Stimulated activated naive CD4-positive, alpha-beta T cell (primary cell): ENCODE data around the gene SAMD14.

ENCODE experiments used
- DNase-seq, 6 experiments: peaks; one replicate each; lab custom pipeline; 2025; lab: John Stamatoyannopoulos, UW

SAMD14 gene

DNA sequence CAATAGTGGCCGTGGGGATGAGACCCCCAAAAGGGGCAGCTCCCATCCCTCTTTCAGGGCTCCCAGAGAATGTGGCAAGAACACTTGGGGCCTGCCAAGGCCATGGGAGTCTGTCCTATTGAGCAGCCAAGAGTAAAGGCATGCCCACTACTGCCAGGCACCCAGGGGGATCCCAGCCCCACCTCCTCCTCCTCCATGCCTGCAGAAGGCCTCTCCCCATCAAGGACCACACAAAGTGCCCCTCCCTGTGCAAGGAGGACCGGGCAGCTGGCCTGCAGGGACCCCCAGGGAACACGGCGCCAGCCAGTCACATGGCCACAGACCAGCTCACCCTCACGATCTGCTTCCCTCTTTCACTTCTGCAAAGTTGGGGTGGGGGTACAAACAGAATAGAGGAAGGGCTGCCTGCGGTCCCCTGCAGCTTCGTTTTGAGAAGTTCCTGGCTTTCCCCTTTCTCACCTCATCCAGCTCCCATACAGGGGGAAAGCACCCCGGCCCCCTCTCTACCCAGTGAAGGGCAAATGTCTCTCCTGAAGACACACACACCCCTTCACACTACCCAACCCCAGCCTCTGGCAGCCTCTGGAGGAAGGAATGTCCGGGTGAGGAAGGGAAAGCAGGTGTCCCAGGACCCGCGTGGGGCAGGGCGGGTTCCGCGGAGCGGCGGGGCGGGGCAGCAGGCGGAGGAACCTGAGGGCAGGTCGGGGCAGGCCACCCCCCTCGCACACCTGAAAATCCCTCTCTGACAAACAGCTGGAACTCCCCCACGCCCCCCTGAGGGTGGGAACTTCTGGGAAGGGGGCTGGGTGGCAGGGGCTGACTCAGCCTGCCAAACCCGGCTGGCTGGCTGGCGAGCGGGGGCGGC lies 18.5 kb upstream of the SAMD14 start:
- peak; percentile 17 to 74 (median 54) for DNase-seq

DNA sequence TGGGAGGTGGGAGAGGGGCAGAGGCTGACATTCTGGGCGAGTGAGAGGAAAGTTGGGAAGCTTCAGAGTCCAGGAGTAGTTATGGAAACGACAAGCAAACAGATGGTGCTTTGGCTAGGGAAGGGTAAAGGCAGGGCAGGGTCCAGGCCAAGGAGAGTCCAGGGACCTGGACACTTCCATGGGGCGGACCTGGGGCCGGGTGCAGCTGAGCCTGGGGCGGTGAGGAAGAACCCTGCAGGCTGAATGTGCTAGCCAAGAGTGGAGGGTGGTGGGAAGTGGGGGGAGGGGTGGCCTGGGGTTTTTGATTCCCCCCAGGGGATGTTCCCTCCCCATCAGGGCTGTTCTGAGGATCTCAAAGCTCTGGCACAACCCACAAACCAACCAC lies 17.9 kb upstream of the SAMD14 start:
- no peak for DNase-seq

DNA sequence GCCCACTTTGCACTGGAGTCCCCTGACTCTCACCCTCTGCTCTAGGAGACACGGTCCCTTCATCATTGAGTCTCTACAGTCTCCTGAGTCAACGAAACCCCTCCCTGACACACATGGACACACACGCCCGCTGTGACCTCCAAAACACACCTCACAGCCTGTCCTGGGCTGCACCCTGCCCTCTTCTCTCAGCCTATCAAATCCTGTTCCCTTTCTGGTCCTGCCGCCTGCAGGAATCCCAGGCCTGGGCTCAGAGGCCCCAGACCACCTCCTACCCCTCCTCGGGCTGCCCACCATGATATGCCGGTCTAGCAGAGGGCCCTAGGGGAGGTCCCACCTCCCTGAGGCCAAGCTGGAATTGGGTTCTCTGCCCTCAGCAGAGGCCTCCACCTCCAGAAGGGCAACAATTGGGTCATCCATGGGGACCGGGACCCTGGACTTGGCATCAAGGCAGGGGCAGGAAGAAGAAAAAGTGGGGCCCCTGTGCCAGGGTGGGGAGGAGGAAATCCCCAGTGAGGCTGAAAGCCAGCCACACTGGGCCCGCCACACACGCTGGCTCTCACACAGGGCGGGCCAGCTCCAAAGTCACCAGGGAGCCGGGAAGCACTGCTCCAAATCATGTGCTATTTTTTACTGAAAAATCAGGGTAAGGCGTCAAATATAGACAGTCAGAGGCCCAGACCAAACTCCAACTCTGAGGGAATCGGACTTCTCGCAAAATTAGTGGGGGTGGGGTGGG lies 17.1 kb upstream of the SAMD14 start:
- DNase-seq = no peak

DNA sequence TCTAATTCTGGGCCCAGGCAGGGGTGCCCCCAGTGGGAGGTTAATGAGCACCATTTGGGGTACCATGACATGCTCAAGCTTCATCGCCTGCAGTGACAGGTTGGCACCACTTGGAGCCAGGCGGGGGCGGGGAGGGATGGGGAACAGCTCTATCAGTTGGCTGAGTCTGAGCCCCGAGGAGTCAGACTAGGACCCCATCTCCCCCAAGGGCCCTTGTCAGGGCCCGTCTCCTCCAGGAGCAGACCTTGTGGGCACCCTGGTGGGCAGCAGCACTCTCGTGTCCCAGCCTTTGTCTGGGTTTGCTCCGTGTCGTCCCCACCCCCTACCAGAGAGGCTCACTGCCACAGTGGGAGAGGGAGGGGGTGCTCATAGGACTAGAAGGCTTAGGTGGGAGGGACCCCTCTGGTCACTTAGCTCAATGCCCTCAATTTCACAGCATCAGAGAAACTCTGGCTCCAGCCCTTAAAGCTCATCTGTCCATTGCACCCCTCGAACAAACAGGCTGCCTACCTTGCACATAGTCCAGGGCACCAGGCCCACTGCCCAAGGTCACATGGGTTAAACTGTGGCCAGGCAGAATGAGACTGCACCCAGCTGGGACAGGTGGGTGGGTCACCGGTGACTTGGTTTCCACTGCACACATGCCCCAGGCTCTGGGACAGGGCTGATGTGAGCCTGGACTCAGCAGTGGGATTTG lies 16.4 kb upstream of the SAMD14 start:
- peak in 3 of 6 experiments; percentile 7 to 32 (median 11) for DNase-seq

DNA sequence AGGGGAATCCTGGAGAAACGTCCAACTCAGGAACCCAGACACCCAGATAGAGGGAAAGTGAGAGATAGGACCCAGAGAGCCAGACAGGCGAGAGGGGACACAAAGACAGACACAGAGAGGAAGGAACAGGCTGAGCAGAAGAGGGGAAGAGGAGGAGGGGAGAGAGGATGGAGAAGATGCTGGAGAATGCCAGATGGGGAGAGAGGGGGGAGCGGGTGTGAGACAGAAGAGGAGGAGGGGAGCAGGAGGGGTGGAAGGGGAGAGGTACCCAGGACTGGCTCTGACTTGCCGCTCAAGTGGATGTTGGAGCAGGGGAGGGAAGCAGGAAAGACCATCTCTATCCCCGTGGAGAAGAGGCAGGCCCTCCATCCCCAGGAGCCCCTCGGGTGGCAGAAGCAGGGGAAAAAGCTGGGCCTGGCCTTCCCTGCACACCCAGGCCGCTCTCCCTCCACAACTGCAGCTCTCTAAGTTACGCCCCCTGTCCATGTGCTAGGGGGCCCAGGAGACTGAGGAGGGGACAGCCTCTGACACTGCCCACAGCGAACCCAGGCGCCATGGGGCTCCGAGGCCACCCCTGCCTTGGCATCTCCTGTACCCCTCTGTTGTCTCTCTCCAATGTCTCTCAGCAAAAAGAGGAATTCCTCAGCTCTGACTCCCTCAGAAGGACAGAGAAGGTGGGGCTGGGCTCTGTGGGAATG lies 15.7 kb upstream of the SAMD14 start:
- DNase-seq = no peak

DNA sequence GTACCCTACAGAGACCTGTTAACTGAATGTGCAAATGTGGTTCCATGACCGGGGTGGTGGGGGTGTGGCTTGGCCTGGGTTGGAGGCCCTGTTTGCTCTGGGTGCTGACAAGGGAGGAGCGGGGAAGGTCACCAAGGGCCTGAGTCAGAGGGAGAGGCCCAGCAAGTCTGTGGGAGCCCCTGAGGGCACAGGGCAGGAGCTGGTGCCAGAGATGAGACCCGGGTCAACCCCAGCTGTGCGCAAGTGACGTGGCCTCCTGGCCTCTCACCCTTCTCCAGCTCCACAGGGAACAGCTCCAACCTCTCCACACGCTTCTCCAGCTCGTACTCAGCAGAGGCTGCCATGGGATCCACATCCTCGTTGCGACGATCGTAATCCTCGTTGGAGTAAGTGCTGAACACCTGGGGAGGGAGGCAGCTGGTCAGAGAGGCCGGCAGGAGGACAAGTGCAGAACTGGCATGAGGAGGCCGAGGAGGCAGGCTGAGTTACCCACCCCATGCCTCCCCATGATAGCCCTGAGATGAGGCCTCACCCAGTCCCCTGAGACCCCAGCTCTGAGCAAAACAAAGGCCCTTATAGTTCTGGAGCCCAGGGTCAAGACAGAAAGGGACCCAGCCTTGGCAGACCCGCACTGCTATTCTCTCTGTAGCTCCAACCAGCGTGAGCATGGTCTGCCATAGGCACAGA lies 15.0 kb upstream of the SAMD14 start:
- DNase-seq = no peak

DNA sequence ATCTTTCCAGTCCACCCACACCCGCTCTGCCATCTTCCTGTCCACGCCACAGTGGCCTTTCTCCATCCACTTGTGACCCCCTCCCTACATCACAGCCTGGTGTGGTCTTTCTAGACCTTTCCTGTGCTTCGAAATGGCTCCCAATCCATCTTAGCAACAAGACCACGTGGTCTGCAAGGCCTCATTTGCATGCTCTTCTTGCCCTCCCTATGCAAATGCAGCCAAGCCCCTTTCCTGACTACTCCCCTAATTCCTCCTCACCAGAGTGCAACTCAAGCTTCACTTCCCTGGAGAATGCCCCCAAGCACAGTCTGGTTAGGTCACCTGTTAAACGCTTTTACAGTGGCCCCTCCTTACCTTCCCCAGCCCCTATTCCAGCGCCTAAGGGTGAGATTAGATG lies 14.4 kb upstream of the SAMD14 start:
- DNase-seq = no peak

DNA sequence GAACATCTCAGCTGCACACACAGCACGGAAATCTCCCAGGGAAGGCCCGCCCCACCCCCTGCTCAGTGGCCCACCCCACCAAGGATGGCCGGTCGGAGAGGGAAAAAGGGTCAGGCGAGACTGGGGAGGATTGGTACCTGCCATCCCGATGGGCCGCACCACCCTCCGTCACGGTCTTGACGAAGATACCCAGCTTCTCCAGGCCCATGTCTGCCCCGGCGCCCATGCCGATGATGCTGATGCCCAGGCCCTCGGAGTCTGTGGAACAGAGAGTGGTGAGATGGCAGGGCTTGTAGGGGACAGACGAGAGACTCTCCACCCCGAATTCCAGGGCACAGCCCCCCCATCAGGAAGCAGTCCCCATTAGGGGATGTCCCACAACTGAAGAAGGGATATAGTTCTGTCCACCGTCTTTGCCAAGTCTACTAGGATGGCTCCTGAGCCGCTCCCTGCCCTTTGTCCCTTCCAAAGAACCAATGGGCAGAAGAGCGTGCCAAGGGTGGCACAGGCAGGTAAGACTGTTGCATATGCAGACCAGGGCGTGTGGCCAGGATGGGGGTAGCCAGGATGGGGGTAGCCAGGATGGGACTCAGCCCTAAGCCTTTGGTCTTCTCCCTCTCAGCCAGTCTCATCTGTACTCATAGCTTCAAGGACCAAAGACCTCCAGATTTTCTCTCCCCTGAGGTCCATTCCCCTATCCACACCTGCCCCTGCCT lies 13.7 kb upstream of the SAMD14 start:
- DNase-seq = no peak

DNA sequence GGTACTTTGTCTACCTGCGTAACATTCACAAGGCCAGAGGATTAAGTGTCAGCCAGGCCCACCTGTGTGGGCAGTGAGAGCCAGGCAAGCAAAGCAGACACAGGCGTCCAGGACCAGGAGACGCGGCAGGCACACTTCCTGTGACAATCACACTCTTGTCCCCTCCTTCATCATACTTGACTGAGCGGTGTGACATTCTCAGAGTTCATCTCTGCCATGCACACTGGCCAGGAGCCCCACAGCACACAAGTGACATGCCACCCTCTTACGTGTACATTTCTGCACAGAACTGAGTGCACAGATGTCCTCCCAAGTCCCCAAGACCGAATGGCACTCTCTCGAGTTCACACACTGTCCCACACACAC lies 11.8 kb upstream of the SAMD14 start:
- peak in 1 of 6 experiments; percentile 6 for DNase-seq

DNA sequence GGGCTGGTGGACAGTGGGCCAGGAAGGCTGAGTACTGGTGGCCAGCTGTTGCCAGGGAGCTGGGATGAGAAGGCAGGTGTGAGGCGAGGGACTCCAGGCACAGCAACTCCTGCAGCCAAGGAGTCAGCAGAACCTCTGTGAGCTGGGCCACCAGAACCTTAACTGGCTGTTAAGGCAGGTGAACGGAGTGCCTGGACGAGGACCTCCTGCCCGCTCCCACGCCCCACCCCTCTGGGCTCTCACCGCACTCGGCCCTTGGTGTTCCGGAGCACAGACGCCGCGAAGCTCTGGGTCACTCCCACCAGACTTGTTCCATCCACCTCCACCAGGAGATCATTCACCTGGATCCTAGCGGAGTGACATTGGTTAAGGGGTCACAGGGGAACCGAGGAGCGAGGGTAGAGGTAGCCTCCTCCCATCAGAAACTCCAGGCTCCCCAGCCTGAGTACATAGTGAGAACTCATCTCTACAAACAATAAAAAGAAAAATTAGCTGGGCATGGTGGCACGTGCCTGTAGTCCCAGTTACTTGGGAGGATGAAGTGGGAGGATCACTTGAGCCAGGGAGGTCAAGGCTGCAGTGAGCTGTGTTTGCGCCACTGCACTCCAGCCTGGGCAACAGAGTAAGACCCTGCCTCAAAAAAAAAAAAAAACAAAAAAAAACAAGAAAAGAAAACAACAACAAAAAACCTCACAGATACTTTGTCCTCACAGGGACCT lies 11.2 kb upstream of the SAMD14 start:
- DNase-seq = no peak

DNA sequence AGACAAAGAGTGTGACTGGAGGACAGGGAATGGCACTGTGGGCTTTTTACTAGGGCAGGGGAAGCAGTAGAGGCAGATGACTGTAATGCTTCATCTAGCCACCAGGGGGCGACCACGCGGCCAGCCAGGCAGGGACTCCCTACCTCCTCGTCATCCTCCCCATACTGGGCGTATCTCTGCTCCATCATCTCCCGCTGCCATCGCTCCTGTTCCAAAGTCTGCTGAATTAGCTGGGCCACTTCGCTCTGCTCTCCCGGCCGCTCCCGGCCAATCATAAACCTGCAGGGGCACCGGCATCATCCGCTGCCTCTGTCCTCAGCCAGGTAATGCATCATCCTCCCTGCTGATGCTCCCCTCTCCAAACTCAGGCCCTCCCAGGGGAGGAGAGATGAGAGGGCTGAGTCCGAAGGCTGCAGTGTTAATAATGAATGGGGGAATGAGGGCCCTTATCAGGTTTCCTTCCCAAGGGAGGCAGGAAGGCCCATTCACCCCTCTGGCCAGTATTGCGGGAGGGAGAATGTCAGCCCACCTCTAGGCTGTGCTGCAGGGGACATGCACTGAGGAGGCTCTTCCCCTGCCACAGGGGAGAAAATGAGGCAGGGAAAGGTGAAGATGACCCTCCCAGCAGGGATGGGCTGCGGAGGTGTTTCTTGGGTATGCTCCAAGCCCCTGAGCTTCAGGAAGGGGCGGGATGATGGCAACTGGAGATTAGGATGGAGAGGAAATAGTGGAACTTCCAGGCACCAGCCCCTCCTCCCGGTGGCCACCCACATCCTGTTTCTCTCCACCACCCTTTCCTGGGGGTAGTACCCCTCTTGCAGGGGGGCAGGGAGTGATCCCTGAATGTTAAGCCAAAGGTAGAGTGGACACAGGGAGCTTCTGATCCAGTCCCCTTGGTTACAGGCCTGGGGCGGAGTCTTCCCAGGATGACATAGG lies 10.3 kb upstream of the SAMD14 start:
- peak; percentile 62 to 86 (median 72) for DNase-seq

DNA sequence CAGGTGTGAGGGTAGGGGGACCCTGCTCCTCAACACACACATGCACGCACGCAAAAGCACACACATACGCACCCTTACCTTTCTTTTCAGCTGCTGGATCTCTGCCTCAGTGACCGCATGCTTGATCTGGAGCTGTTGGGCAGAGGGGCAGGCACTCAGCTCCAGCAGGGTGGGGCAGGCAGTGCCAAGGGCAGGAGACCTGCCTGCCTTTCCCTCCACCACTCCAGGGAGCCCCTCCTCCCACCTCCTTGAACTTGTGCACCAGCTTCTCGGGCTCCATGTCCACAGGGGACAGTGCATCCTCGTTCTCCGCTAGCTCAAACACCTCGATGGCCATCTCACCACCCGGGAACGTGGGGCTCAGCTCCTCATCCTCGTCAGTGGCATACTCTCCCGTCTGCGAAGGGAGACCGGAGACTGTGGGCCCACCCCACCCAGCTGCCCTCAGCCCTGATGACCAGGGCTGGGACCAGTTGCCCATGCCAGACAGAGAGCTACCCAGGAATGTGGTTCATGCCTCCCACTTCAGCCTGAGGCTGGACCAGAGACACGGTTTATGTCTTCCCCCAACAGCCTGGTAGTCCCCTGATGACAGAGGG lies 9.3 kb upstream of the SAMD14 start:
- no peak for DNase-seq

DNA sequence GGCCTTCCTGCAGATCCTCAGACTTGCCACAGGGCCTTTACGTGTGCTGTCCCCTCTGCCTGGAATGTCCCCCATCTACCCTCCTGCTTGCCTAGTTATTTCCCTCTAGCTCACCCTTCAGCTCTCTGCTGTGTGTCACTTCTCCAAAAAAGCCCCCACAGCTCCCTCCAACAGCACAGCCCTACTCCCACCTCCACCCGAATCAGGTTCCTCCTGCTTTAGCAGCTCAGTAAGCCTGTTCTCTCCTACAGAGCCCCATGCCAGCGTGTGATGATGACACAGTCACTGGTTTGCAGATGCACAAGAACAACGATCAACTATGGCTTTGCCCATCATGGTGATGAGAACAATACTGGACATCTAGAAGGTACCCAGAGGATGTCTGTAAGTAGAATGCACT lies 7.1 kb upstream of the SAMD14 start:
- DNase-seq = no peak

DNA sequence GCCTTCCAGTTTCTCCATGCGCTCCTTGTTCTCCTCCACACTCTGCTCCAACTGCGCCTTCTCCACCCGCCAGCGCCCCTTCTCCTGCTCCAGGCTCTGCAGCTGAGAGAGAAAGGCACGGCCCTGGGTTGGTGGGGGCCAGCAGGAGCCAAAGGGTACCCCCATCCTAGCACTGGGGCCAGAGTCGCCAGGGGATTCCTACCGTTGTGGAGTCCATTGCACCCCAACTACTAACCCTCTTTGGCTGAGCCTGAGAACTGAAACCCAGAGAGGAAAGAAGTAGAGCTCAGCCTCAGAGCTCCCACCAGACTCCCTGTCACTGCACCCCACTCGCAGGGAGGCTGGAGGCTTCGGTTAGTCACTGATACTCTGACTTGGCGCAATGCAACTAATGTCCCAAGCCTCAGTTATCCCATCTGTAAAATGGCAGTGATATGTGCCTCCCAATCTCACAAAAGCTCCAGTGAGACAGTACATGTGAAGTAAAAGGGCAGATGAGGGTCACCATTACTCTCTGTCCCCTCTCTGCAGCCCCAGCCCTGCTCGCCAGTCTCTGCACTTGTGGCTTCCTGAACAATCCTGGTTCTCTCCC lies 6.2 kb upstream of the SAMD14 start:
- DNase-seq = no peak

DNA sequence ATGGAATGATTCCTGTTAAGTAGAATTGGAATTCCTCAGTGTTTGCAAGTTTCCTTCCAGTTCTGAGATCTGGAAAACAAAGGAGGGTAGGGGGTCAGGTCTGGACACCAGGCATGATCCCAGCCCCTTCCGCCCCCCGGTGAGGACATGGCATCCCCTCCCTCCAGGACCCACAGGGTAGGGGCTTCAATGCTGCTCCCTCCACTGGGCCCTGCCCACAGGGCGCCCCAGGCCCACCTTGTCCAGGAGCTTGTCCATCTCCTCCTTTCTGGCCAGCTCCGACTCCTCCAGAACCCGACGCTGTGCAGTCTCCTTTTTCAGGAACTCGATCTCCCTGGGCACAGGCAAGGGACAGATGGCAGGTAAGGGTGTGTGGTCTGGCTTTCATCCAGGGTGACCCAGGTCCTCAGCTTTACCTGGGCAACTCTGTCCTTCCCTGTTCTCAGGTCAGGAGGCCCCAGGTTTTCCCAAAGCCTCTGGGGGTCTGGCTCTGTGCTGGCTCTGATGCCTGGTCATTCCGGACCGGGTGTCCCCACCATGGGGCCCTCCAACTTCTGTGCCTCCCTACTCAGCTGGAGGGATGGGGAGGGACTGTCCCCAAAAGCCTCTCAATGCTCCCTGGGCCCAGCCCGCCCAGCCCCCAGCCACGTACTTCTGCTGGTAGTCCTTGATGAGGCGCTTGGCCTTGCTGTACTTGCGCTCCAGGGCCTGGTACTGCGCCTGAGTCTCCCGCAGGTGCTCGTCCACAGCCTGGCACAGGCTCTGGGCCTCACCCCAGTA lies 5.5 kb upstream of the SAMD14 start:
- DNase-seq = no peak

DNA sequence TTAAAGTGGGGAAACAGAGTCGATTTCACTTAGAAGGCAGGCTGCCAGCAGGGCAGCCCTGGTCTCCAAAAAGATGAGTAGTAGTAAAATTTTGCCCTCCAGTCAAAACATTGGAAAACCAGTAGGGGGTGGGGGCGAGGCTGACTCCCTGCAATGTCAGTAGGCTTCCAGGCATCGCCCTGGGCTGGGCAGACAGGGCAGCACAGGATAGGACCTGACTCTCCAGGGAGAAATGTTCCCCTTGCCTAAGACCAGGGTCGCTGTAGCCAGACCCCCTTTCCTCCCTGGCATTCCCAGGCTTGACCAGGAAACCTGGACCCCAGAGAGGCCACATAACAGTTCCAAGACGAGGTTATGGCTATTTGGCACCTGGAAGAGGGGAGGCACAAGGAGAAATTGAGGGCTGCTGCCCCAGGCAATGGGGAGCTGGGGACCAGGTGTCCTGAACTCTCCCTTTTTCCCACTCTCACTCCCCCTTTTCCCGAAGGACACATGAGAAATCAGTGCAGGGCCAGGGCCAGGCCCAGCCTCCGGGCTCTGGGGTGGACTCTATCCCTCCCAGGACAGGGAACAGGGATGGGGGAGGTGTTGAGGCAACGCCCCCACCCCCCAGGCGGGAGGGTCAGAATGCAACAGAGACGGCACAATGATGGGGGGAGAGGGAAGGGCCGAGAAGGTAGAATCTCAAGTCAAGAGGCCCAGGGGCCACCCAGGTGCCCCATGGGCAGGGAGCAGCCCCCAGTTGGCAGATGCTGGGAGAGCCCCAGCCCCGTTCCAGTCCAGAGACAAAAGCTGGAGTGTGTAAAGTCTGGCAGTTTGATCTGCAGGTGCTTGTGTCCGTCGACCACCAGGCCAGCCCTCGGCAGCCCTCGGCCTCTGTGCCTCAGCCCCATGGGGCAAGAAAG lies 4.5 kb upstream of the SAMD14 start:
- no peak for DNase-seq

DNA sequence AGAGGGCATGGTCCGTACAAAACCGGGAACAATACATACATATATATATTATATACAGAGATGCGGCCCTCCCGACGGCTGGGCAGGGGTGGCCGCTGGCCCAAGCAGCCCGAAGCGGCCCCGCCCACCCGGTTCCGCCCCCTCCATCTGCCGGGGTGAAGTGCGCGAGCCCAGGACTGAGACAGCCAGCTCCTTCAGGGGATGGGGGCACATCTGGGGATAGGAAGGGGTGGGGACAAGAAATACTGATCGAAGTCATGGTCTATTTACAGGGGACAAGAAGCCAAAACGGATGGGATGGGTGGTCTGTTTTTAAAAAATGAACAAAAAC lies 3.8 kb upstream of the SAMD14 start:
- no peak for DNase-seq
